ENCODE results near the gene KMT5B.

Gene KMT5B

GRCh38 chr11:68118706-68119448 lies 94.2 kb downstream of the KMT5B start:
- DNase-seq (ENCODE audit: low read depth), result no peak

GRCh38 chr11:68117853-68118470 lies 95.1 kb downstream of the KMT5B start:
- DNase-seq (ENCODE audit: low read depth), result no peak

- no peak for DNase-seq (ENCODE audit: low read depth)
Measured at GRCh38 chr11:68116974-68117373, 96.1 kb downstream of the KMT5B start.

- DNase-seq (ENCODE audit: low read depth), result no peak
Measured at GRCh38 chr11:68116126-68116525, 97.0 kb downstream of the KMT5B start.

GRCh38 chr11:68115285-68115684 lies 97.8 kb downstream of the KMT5B start:
- no peak for DNase-seq (ENCODE audit: low read depth)

GRCh38 chr11:68113986-68114385 lies 99.1 kb downstream of the KMT5B start:
- DNase-seq (ENCODE audit: low read depth), result no peak

- DNase-seq (ENCODE audit: low read depth), result no peak
Measured at GRCh38 chr11:68107689-68108088, 105.4 kb downstream of the KMT5B start.

- no peak for DNase-seq (ENCODE audit: low read depth)
Measured at GRCh38 chr11:68106165-68106940, 106.7 kb downstream of the KMT5B start.
